Activated naive CD8-positive, alpha-beta T cell treated with anti-CD3 and anti-CD28 coated beads for 36 hours (primary cell): ENCODE measurements around the gene AHCYL2. TPM values are rescaled to one million over a fixed set of nuclear protein-coding genes. Genes with fewer than 3 reads are reported as not detected.
A peak's percentile ranks its signal among the peaks of the same experiment; 100 is the strongest.
"Not testable (repeated sequence)": the region's sequence is repeated elsewhere in the genome, so short reads cannot be mapped to it uniquely, and the experiment has no call there.

Source experiments
- DNase-seq: peaks from one replicate; pipeline ENCODE4 v3.0.0; 2021
- H3K27ac Mint-ChIP-seq: one replicate; pipeline ENCODE4 v1.8.0; 2022; ENCODE audit warnings: mild to moderate bottlenecking, moderate library complexity, mixed read lengths
- H3K27me3 Mint-ChIP-seq: one replicate; pipeline ENCODE4 v1.8.0; 2022; ENCODE audit warnings: mild to moderate bottlenecking, mixed read lengths
- H3K36me3 Mint-ChIP-seq: one replicate; pipeline ENCODE4 v1.8.0; 2021; ENCODE audit warnings: mild to moderate bottlenecking, mixed read lengths
- H3K4me1 Mint-ChIP-seq: one replicate; pipeline ENCODE4 v1.8.0; 2021; ENCODE audit warnings: mixed read lengths
- H3K4me3 Mint-ChIP-seq: one replicate; pipeline ENCODE4 v1.8.0; 2022; ENCODE audit warnings: mild to moderate bottlenecking, moderate library complexity, mixed read lengths
- H3K9me3 Mint-ChIP-seq: one replicate; pipeline ENCODE4 v1.8.0; 2022; ENCODE audit warnings: mixed read lengths
- total RNA-seq, 2 experiments: library from RNA; stranded (reverse); gene quantifications; one replicate each; pipeline ENCODE4 v1.2.3, GENCODE V29; 2021

The AHCYL2 gene
- total RNA-seq, 2 experiments from 2014 or later = 6.5 to 6.8 TPM

DNA sequence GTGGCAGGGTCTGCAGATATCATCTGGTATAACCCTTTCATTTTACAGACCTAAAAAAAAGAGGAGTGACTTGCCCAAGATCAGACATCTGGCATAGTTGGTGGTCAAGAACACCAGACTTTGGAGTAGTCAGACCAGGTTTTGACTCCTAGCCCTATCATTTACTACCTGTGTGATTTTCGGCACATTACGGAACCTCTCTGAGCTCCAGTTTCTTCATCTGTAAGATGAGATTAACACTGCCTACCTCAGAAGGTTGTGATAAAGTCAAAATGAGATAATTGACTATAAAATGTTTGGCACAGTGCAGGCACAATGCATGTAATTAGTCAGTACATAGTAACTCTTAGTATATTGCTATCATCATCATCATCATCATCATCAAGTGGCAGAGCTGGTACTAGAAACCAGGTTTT, 210.6 kb downstream of the AHCYL2 start:
- peak overlapping the region; percentile 82 for H3K4me3 Mint-ChIP-seq
- peaks cover 36% of the 10 kb centered on the region for H3K27me3 Mint-ChIP-seq
- peaks cover 16% of the 10 kb centered on the region for H3K36me3 Mint-ChIP-seq
- peaks cover 36% of the 10 kb centered on the region for H3K4me1 Mint-ChIP-seq
- no peak overlapping the region for H3K27ac Mint-ChIP-seq
- no peak for DNase-seq
- H3K9me3 Mint-ChIP-seq = no peaks in the 10 kb centered on the region

DNA sequence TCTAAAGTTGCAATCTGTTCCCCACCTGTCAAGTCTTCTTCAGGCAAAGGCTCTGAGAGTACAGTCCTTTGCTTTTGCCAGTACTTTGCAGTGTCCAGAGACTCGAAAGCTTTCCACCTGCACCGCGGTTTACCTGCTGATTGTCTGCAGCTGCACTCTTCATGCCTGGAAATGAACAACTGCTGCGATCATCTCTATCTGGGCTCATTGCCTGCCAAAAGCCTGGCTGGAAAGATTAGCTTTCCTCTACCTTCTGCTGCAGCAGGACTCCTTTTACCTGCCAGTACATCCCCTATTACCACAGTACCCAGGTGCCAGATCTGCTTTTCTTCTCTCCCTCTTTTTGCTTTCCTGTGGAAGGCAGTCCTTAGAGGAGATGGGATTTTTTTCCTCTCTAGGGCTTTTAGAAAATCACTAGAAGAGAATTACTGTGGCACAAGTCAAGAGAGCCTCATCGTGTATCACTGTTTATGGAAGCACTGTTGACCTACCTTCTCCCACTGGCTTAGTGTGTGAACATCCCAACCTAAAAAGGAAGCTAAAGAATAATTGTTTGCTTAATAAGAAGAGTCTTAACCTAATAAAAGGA, 211.6 kb downstream of the AHCYL2 start:
- DNase-seq = no peak
- no peak overlapping the region for H3K4me3 Mint-ChIP-seq
- H3K27ac Mint-ChIP-seq = no peak overlapping the region
- H3K36me3 Mint-ChIP-seq = peaks cover 19% of the 10 kb centered on the region
- peaks cover 37% of the 10 kb centered on the region for H3K4me1 Mint-ChIP-seq
- H3K9me3 Mint-ChIP-seq = no peaks in the 10 kb centered on the region
- H3K27me3 Mint-ChIP-seq = peaks cover 36% of the 10 kb centered on the region

GRCh38 chr7:129437190-129437589, 212.4 kb downstream of the AHCYL2 start:
- Mint-ChIP-seq H3K27me3 (peaks cover 31% of the 10 kb centered on the region), H3K4me3 (no peak overlapping the region), H3K36me3 (peaks cover 19% of the 10 kb centered on the region), H3K27ac (no peak overlapping the region), H3K9me3 (no peaks in the 10 kb centered on the region), H3K4me1 (peaks cover 37% of the 10 kb centered on the region)
- no peak for DNase-seq

- DNase-seq = no peak
- H3K36me3 Mint-ChIP-seq = peaks cover 19% of the 10 kb centered on the region
- peaks cover 21% of the 10 kb centered on the region for H3K27me3 Mint-ChIP-seq
- H3K4me3 Mint-ChIP-seq = no peak overlapping the region
- peak overlapping the region; percentile 89 for H3K27ac Mint-ChIP-seq
- no peaks in the 10 kb centered on the region for H3K9me3 Mint-ChIP-seq
- peaks cover 31% of the 10 kb centered on the region for H3K4me1 Mint-ChIP-seq
These were observed 213.5 kb downstream of the AHCYL2 start for GRCh38 chr7:129438281-129438838.

DNA sequence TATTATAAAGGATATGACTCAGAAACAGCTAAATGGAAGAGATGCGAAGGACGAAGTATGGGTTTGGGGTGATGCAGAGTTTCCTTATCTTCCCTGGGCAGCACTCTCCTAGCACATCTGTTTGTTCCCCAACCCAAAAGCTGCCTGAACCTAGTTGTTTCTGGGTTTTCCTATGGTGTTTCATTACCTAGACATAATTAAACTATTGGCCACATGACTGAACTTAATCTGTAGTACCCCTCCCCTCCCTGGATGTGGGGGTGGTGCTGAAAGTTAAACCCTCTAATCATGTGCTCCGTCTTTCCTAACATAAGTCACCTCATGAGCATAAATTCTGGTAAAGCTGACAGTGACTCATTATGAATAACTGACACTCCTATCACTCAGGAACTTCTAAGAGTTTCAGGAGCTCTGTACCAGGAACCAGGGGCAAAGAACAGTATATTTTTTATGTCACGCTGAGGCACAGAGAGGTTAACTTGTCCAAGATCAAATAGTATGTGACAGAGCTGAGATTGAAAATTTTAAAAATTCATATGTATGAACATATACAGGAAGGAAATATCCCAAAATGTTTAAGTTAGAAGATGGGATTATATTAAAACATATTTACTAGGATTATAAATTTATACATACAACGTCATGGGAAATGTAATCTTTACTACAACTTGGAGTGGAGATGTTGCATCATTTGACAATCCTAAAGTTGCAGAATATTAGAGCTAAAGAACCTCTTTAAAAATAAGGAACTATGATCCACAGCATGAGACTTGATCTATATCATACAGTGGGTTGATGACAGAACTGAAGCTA, 214.2 kb downstream of the AHCYL2 start:
- Mint-ChIP-seq H3K36me3 (peaks cover 19% of the 10 kb centered on the region), H3K4me3 (peak overlapping the region; percentile 32), H3K4me1 (peaks cover 29% of the 10 kb centered on the region), H3K27ac (peak overlapping the region; percentile 89), H3K27me3 (peaks cover 20% of the 10 kb centered on the region), H3K9me3 (no peaks in the 10 kb centered on the region)
- peak; percentile 46 for DNase-seq

GRCh38 chr7:129439963-129440625, 215.3 kb downstream of the AHCYL2 start:
- no peak overlapping the region for H3K4me3 Mint-ChIP-seq
- H3K27ac Mint-ChIP-seq = peak overlapping the region; percentile 9
- no peak for DNase-seq
- H3K9me3 Mint-ChIP-seq = no peaks in the 10 kb centered on the region
- peaks cover 17% of the 10 kb centered on the region for H3K27me3 Mint-ChIP-seq
- peaks cover 21% of the 10 kb centered on the region for H3K36me3 Mint-ChIP-seq
- H3K4me1 Mint-ChIP-seq = peaks cover 27% of the 10 kb centered on the region

GRCh38 chr7:129443612-129444011, 218.8 kb downstream of the AHCYL2 start:
- Mint-ChIP-seq H3K4me3 (no peak overlapping the region), H3K27ac (no peak overlapping the region), H3K9me3 (peaks cover 3% of the 10 kb centered on the region), H3K4me1 (peaks cover 16% of the 10 kb centered on the region), H3K36me3 (peaks cover 38% of the 10 kb centered on the region), H3K27me3 (no peaks in the 10 kb centered on the region)
- DNase-seq = no peak

DNA sequence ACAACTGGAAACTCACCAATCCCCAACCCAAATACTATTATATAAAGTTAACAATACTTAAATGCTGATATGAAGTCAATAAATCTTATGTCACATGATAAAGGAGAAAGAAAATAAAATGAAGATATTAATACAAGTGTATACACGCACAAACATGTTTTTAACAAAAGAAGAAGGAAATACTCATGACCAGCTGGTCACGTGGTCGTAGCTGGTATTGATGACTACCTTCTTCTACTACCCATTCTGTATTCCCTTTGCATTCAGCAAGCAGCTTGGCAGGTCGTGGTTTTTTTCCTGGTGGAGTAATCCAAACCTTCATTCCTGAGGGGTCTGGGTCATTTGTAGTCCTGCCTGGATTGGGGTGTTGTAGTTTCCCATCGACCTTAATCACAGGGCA, 219.9 kb downstream of the AHCYL2 start:
- peaks cover 46% of the 10 kb centered on the region for H3K36me3 Mint-ChIP-seq
- DNase-seq, H3K9me3 Mint-ChIP-seq, H3K27ac Mint-ChIP-seq, H3K4me1 Mint-ChIP-seq, H3K27me3 Mint-ChIP-seq, H3K4me3 Mint-ChIP-seq: not testable (repeated sequence)

GRCh38 chr7:129446925-129447324, 222.1 kb downstream of the AHCYL2 start:
- not testable (repeated sequence) for H3K27ac Mint-ChIP-seq, DNase-seq, H3K4me3 Mint-ChIP-seq, H3K27me3 Mint-ChIP-seq, H3K9me3 Mint-ChIP-seq, H3K4me1 Mint-ChIP-seq
- H3K36me3 Mint-ChIP-seq = peaks cover 50% of the 10 kb centered on the region

DNA sequence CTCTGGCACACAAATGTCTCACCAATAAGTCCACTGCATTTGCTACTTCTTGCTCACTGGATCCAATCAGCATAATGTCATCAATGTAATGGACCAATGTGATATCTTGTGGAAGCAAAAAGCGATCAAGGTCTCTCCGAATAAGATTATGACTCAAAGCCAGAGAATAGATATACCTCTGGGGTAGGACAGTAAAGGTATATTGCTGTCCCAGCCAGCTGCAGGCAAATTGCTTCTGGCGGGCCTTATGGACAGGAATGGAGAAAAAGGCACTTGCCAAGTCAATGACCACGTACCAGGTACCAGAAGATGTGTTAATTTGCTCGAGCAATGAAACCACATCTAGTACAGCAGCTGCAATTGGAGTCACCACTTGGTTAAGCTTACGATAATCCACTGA, 222.6 kb downstream of the AHCYL2 start:
- not testable (repeated sequence) for H3K27me3 Mint-ChIP-seq, H3K4me1 Mint-ChIP-seq, H3K27ac Mint-ChIP-seq, DNase-seq, H3K9me3 Mint-ChIP-seq, H3K4me3 Mint-ChIP-seq
- peaks cover 51% of the 10 kb centered on the region for H3K36me3 Mint-ChIP-seq

DNA sequence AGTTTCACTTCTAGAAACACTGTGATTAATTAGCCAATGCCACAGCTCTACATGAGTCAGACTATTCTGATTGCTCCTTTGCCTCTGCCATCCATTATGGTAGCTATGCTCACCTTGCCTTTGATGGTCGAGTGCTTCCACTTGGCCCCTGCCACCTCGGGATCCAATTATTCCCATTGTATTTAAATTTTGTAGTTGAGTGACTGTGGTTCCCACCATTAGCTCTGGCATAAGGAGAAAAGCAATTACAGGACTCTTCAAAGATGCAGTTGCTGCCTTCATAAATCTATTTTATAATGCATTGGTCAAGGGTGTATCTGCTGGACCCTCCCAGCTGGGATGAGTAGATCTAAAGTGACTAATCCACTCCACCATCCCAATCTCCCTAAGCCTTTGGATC, 223.8 kb downstream of the AHCYL2 start:
- not testable (repeated sequence) for DNase-seq, H3K27ac Mint-ChIP-seq, H3K9me3 Mint-ChIP-seq, H3K4me3 Mint-ChIP-seq, H3K27me3 Mint-ChIP-seq, H3K4me1 Mint-ChIP-seq
- peaks cover 51% of the 10 kb centered on the region for H3K36me3 Mint-ChIP-seq

- no peaks in the 10 kb centered on the region for H3K27me3 Mint-ChIP-seq
- peaks cover 10% of the 10 kb centered on the region for H3K9me3 Mint-ChIP-seq
- H3K4me3 Mint-ChIP-seq = no peak overlapping the region
- no peaks in the 10 kb centered on the region for H3K4me1 Mint-ChIP-seq
- H3K36me3 Mint-ChIP-seq = peaks cover 52% of the 10 kb centered on the region
- DNase-seq = no peak
- H3K27ac Mint-ChIP-seq = no peak overlapping the region
These were observed 225.5 kb downstream of the AHCYL2 start for GRCh38 chr7:129450295-129450694.

- no peak overlapping the region for H3K4me3 Mint-ChIP-seq
- no peak overlapping the region for H3K27ac Mint-ChIP-seq
- H3K27me3 Mint-ChIP-seq = no peaks in the 10 kb centered on the region
These were observed 227.9 kb downstream of the AHCYL2 start for GRCh38 chr7:129452589-129453231.

DNA sequence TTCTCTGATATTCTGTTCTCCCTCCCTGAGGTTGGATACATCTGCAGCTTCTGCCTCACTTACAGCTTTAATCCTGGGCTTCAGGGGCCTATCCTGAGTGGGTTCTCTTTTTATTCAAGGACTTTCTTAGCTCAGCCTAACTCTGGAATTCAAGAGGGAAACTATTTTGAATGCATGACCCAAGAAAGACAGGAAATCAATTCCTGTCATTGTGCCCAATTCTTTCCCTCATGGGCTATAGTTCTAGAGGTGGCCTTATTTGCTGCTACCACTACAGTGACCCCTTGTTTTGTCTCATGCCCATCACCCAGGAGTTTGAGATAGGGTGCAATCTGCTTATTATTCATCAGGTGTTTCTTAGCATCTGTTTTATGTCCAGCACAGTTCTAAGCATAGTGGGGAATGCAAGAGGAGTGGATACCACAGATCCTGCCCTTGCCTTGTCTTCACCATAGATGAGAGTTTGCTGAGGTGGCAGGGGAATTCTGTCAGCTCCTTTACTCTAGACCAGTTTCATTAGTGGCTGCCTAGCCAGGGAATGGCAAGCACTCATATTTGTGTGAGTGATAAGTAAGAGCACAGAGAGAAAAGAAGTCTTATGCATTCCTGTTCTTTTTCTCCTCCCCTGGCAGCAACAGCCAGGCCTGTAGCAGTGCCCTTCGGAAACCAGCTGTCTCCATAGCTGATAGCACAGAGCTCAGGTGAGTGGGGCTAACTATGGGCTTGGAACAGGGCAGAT, 228.8 kb downstream of the AHCYL2 start:
- no peak overlapping the region for H3K4me3 Mint-ChIP-seq

More at GRCh38 chr7:129452589-129453231, 227.9 kb downstream of the AHCYL2 start:
- no peak for DNase-seq
- Mint-ChIP-seq H3K9me3 (peaks cover 10% of the 10 kb centered on the region), H3K4me1 (no peaks in the 10 kb centered on the region), H3K36me3 (peaks cover 40% of the 10 kb centered on the region)

More for the DNA sequence above, 228.8 kb downstream of the AHCYL2 start:
- Mint-ChIP-seq H3K36me3 (peaks cover 37% of the 10 kb centered on the region), H3K27ac (no peak overlapping the region), H3K9me3 (peaks cover 6% of the 10 kb centered on the region), H3K27me3 (no peaks in the 10 kb centered on the region), H3K4me1 (no peaks in the 10 kb centered on the region)
- DNase-seq = no peak
